Measurements from ENCODE around the gene CARMIL1.

The CARMIL1 gene

GRCh38 chr6:25384967-25385366 lies 105.8 kb downstream of the CARMIL1 start:
- CTCF ChIA-PET, result interaction anchor here (0.6 kb wide), 2 partner anchors 17 to 149 kb away, joined by 3 to 6 read pairs; no protein-coding TSS in a partner anchor
- no peak for DNase-seq (ENCODE audit: extremely low spot score)
- no peak for TF ChIP-seq ARNT (IDR thresholded peaks at IDR 0.05)
- POLR2A ChIA-PET, result no interaction called here

GRCh38 chr6:25387483-25387882 lies 108.3 kb downstream of the CARMIL1 start:
- TF ChIP-seq BHLHE40 (IDR thresholded peaks at IDR 0.05; ENCODE audit: borderline replicate concordance), result no peak
- TF ChIP-seq FOXA1 (IDR thresholded peaks at IDR 0.05), result no peak
- no peak for TF ChIP-seq ARNT (IDR thresholded peaks at IDR 0.05)
- TF ChIP-seq ZNF384 (IDR thresholded peaks at IDR 0.05), result no peak
- no peak for TF ChIP-seq SP1 (IDR thresholded peaks at IDR 0.05)
- TF ChIP-seq FOXK2 (IDR thresholded peaks at IDR 0.05), result no peak
- TF ChIP-seq LEF1 (IDR thresholded peaks at IDR 0.05; ENCODE audit: borderline replicate concordance), result no peak
- TF ChIP-seq FOXM1 (IDR thresholded peaks at IDR 0.05; ENCODE audit: borderline replicate concordance), result no peak
- TF ChIP-seq NFRKB (IDR thresholded peaks at IDR 0.05), result no peak
- TF ChIP-seq SUZ12 (IDR thresholded peaks at IDR 0.05), result no peak
- ChIA-PET POLR2A (no interaction called here), CTCF (interaction anchor here (0.6 kb wide), 1 partner anchor 511 kb away, joined by 5 read pairs; no protein-coding TSS in a partner anchor)
- DNase-seq (ENCODE audit: extremely low spot score), result no peak

GRCh38 chr6:25387911-25388310 lies 108.7 kb downstream of the CARMIL1 start:
- ChIA-PET POLR2A (no interaction called here), CTCF (interaction anchor here (0.6 kb wide), 1 partner anchor 511 kb away, joined by 5 read pairs; no protein-coding TSS in a partner anchor)
- TF ChIP-seq SP1 (IDR thresholded peaks at IDR 0.05) (no peak), HDGF (IDR thresholded peaks at IDR 0.05; ENCODE audit: borderline replicate concordance) (no peak), BHLHE40 (IDR thresholded peaks at IDR 0.05; ENCODE audit: borderline replicate concordance) (no peak), NFRKB (IDR thresholded peaks at IDR 0.05) (no peak), FOXK2 (IDR thresholded peaks at IDR 0.05) (no peak), TARDBP (IDR thresholded peaks at IDR 0.05) (no peak), ARNT (IDR thresholded peaks at IDR 0.05) (no peak), SUZ12 (IDR thresholded peaks at IDR 0.05) (no peak)
- DNase-seq (ENCODE audit: extremely low spot score), result no peak

GRCh38 chr6:25388776-25389175 lies 109.6 kb downstream of the CARMIL1 start:
- TF ChIP-seq PKNOX1 (IDR thresholded peaks at IDR 0.05) (no peak), BHLHE40 (IDR thresholded peaks at IDR 0.05; ENCODE audit: borderline replicate concordance) (no peak), FOXA1 (IDR thresholded peaks at IDR 0.05) (no peak), NFRKB (IDR thresholded peaks at IDR 0.05) (no peak), SP1 (IDR thresholded peaks at IDR 0.05) (no peak), HDGF (IDR thresholded peaks at IDR 0.05; ENCODE audit: borderline replicate concordance) (no peak), L3MBTL2 (conservative IDR thresholded peaks at IDR 0.05) (no peak), SUZ12 (IDR thresholded peaks at IDR 0.05) (no peak), LEF1 (IDR thresholded peaks at IDR 0.05; ENCODE audit: borderline replicate concordance) (no peak), ZNF384 (IDR thresholded peaks at IDR 0.05) (no peak), TARDBP (IDR thresholded peaks at IDR 0.05) (no peak), FOXM1 (IDR thresholded peaks at IDR 0.05; ENCODE audit: borderline replicate concordance) (no peak), FOXK2 (IDR thresholded peaks at IDR 0.05) (no peak), ARNT (IDR thresholded peaks at IDR 0.05) (no peak), ELF4 (IDR thresholded peaks at IDR 0.05) (no peak), CTBP1 (IDR thresholded peaks at IDR 0.05; ENCODE audit: borderline replicate concordance) (no peak)
- DNase-seq (ENCODE audit: extremely low spot score), result no peak
- ChIA-PET POLR2A (no interaction called here), CTCF (no interaction called here)

- ChIA-PET POLR2A (no interaction called here), CTCF (no interaction called here)
- TF ChIP-seq LEF1 (IDR thresholded peaks at IDR 0.05; ENCODE audit: borderline replicate concordance), result no peak
- no peak for TF ChIP-seq CTBP1 (IDR thresholded peaks at IDR 0.05; ENCODE audit: borderline replicate concordance)
- TF ChIP-seq BHLHE40 (IDR thresholded peaks at IDR 0.05; ENCODE audit: borderline replicate concordance), result no peak
- no peak for TF ChIP-seq SUZ12 (IDR thresholded peaks at IDR 0.05)
- TF ChIP-seq L3MBTL2 (conservative IDR thresholded peaks at IDR 0.05), result no peak
- no peak for TF ChIP-seq ZNF384 (IDR thresholded peaks at IDR 0.05)
- TF ChIP-seq ARNT (IDR thresholded peaks at IDR 0.05), result no peak
- TF ChIP-seq FOXM1 (IDR thresholded peaks at IDR 0.05; ENCODE audit: borderline replicate concordance), result no peak
- TF ChIP-seq SP1 (IDR thresholded peaks at IDR 0.05), result no peak
- TF ChIP-seq FOXK2 (IDR thresholded peaks at IDR 0.05), result no peak
- TF ChIP-seq PKNOX1 (IDR thresholded peaks at IDR 0.05), result no peak
- TF ChIP-seq TARDBP (IDR thresholded peaks at IDR 0.05), result no peak
- TF ChIP-seq HDGF (IDR thresholded peaks at IDR 0.05; ENCODE audit: borderline replicate concordance), result no peak
- no peak for TF ChIP-seq FOXA1 (IDR thresholded peaks at IDR 0.05)
- no peak for TF ChIP-seq NFRKB (IDR thresholded peaks at IDR 0.05)
- no peak for DNase-seq (ENCODE audit: extremely low spot score)
Measured at GRCh38 chr6:25389471-25389870, 110.3 kb downstream of the CARMIL1 start.

GRCh38 chr6:25392372-25392771 lies 113.2 kb downstream of the CARMIL1 start:
- DNase-seq (ENCODE audit: extremely low spot score), result no peak
- CTCF ChIA-PET, result no interaction called here
- TF ChIP-seq FOXM1 (IDR thresholded peaks at IDR 0.05; ENCODE audit: borderline replicate concordance) (no peak), CTBP1 (IDR thresholded peaks at IDR 0.05; ENCODE audit: borderline replicate concordance) (no peak), ARNT (IDR thresholded peaks at IDR 0.05) (no peak), L3MBTL2 (conservative IDR thresholded peaks at IDR 0.05) (no peak), NFRKB (IDR thresholded peaks at IDR 0.05) (no peak), FOXK2 (IDR thresholded peaks at IDR 0.05) (no peak), PKNOX1 (IDR thresholded peaks at IDR 0.05) (no peak), SUZ12 (IDR thresholded peaks at IDR 0.05) (no peak), SP1 (IDR thresholded peaks at IDR 0.05) (no peak), HDGF (IDR thresholded peaks at IDR 0.05; ENCODE audit: borderline replicate concordance) (no peak), ELF4 (IDR thresholded peaks at IDR 0.05) (no peak), FOXA1 (IDR thresholded peaks at IDR 0.05) (no peak), LEF1 (IDR thresholded peaks at IDR 0.05; ENCODE audit: borderline replicate concordance) (no peak), TARDBP (IDR thresholded peaks at IDR 0.05) (no peak), ZNF384 (IDR thresholded peaks at IDR 0.05) (no peak), BHLHE40 (IDR thresholded peaks at IDR 0.05; ENCODE audit: borderline replicate concordance) (no peak)

More at GRCh38 chr6:25392372-25392771, 113.2 kb downstream of the CARMIL1 start:
- POLR2A ChIA-PET, result no interaction called here

Measured in HEK293T (cell line).